ENCODE data around the gene TMEM225B.

DNA sequence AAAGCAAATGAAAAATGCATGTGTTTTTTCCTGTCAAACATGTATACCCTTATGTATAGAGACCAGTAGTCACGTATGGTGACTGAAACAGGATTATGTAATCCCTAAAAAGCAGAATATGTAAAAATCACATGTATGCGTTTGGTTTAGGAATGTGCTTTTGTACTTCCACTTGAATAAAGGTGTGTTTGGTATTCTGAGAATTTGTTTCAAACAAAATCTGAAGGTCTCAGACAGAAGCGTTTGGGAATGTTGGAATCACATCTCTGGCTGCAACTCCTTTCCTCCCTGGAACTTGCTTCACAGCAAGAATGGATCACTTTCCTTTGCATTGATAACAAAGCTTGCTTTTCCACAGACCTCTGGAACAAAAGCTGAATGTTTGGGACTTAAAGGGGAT is 21.8 kb upstream of the TMEM225B start:
- TF ChIP-seq, protein P1, sequence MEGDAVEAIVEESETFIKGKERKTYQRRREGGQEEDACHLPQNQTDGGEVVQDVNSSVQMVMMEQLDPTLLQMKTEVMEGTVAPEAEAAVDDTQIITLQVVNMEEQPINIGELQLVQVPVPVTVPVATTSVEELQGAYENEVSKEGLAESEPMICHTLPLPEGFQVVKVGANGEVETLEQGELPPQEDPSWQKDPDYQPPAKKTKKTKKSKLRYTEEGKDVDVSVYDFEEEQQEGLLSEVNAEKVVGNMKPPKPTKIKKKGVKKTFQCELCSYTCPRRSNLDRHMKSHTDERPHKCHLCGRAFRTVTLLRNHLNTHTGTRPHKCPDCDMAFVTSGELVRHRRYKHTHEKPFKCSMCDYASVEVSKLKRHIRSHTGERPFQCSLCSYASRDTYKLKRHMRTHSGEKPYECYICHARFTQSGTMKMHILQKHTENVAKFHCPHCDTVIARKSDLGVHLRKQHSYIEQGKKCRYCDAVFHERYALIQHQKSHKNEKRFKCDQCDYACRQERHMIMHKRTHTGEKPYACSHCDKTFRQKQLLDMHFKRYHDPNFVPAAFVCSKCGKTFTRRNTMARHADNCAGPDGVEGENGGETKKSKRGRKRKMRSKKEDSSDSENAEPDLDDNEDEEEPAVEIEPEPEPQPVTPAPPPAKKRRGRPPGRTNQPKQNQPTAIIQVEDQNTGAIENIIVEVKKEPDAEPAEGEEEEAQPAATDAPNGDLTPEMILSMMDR (IDR thresholded peaks at IDR 0.05) = no peak
- TF ChIP-seq ZFX (IDR thresholded peaks at IDR 0.05; ENCODE audit: borderline replicate concordance) = no peak

Measured in 22Rv1 (cell line).